Measurements from ENCODE around the gene RASGRP2.

RASGRP2 gene

DNA sequence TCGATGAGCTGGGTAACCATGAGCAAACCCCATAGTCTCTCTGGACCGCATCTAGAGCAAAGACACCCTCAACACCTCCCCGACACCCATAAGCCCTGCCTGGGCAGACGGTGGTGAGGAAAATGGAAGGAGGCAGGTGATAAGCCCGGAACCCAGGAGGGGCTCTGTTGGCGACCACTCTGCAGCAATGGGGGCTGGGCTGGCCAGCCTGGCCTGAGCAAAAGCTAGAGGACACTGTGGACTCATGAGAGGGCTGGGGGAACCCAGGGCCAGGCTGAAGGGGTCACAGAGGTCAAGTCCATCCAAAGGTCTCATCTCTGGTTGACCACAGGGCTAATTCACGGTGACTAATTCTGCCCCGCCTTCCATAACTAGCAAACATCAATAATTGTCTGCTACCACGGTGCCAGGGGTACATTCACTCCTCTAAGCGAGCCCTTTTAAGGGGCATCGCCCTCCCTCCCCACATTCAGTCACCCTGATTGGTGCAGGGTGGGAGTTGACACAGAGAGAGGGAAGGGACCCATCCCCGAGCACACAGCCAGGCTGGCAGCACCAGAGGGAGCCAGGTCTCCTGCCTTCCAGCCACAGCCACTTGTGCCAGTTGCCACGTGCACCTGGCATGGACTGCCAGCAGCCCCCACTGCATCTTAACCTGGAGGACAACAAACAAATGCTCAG is 11.9 kb upstream of the RASGRP2 start:
- DNase-seq = no peak

DNA sequence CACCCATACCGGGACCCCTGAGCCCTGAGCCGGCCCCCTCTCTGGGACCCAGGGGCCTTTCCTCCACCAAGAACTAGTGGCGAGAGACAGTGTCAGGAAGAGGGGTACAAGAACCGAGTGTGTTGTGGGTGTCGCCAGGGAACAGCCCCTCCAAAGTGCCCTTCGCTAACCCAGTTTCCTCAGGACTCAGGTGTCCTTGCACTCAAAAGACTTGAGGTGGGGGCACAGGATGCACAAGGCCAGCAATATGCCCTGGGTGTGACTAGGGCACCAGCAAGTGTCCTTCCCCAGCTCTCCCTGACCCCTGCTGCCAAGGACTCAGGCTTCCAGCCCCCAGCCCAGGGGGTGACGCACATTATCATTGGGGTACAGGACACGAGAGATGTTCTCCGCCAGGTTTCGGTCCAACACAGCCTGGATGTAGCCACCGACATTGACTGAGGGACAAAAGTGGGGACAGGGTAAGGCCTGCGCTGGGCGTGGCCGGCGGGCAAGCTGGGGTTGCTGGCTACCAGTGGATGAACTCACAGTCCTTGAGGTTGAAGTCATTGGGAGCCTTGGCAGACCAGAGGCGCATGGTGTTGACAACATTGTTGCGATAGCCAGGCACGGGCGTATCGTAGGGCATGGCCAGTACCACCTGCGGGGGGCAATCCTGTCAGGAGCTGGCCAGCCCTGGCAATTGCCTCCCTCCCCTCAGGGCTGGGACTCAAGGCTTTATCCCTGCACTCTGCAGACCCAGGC is 11.1 kb upstream of the RASGRP2 start:
- no peak for DNase-seq

DNA sequence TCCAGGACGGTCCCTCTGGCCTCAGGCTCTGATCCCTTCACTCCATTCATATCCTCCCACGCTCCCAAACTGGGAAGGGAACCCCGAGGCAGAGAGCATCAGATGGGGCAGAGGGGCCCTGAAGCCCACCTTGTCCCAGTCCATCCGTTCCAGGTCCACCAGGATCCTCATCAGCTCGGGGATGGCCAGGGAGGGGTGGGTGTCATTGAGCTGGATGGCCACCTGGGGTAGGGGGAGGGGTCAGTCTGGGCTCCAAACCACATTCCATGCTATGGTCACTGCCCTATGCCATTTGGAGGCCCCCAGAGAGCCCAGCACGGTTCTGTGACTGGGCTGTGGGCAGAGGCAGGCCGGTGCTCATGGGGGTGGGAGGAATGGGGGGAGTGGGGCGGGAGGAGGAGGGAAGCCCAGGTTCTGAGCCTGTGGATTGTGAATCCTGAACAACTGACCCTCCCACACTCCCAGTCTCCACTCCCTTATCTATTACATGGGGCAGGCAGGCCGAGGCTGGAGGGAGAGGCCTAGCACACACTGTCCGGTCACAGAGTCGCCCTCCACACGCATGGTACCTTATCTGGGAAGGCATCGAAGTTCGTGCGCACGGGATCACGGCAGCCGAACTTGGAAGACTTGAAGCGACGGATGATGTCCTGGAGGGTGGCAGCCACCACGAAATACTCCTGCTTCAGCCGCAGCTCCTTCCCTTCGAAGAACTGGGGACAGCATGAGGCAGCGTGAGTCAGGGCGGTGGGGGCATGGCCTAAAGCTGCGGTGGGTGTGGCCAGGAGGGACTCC is 10.4 kb upstream of the RASGRP2 start:
- no peak for DNase-seq

DNA sequence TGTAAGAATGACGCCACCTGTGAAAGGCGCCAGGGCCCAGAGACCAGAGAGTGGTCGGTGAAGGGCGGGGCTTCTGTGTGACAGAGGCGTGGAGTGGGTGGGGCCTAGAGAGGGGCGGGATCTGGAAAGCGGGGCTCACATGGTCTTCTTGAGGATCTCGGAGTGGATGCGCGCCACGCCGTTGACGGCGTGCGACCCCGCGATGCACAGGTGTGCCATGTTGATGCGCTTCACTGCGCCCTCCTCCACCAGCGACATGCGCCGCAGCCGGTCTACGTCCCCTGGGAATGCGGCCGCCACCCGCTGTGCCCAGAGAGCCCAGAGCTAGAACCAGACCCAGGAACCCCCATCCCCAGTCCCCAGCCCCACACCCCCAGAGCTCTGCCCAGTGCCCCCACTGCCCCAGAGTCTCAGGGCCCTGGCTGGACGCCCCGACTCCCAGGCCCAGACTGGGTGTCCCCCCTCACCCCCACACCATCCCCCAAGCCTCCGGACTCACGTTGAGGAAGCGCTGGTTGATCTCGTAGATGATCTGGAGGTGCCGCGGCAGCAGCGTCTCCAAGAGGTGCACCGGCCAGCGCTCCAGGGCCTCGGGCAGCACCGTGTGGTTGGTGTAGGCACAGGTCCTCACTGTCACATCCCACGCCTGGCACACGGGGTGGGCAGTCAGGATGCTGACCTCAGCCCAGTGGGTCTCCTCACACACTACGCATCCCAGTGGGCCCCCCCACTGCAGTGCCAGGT is 9.6 kb upstream of the RASGRP2 start:
- no peak for DNase-seq

DNA sequence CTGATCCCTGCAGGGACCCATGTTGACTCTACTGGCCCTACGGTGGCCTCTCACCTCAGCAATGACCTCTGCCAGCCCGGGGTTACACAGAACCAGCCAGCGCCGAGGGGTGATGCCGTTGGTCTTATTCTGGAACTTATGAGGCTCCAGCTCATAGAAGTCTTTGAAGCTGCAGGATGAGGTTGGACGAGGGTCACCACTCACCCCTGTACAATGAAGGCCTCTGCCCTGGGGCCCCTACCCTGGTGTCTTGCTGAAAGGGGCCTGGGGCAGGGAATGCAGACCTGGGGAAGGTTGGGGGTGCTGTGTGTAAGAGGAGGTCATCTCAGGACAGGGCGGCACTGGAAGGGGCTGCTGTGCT is 9.1 kb upstream of the RASGRP2 start:
- no peak for DNase-seq

DNA sequence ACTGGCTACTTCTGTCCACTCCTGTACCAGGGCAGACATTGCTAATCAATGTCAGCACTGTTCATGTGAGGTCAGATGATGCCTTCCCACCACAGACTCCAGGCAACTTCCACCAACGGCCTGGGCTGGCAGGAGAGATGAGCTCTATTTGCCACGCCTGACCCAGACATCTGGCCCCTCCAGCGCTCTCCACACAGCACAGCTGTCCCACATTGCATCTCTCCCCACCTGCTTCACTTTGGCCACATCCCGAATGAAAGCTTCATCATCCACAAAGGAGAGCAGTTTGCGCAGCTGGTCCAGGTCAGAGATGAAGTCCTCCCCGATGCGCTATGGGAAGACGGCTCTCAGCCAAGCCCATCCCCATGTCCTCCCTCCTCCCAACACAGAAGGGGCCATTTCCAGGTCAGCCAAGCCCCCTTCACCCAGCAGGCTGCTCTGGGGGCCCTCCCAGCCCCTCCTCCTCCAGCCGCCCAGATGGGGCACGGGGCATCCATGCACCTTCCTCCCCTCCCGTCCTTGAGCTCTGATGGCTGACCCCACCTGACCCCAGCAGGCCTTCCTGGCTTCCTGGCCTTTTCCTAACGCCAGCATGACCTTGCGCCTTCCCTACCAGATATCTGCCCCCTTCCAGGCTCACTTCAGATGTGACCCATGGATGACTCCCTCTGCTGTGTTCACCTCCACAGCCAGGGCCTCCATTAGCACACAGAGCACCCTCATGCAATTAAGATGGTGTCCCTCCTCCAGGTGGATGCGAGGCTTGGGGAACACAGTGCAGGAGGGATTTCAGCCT is 8.4 kb upstream of the RASGRP2 start:
- no peak for DNase-seq

DNA sequence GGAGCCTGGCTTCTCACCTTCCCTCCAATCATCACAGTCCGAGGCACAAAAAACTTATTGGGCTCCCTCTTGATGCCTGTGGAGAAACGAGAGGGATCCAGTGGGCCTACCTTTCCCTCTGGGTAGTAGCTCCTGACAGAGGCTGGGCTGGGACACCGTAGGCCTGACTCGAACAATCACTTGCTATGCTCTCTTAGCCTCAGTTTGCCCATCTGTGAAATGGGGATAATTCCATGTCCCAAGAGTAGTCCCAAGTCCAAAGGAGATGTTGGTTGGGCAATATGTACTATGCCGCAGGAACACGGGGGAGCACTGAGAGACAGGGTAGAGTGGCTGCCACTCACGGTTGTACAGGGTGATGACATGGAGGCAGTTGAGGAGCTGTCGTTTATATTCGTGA is 7.6 kb upstream of the RASGRP2 start:
- no peak for DNase-seq

DNA sequence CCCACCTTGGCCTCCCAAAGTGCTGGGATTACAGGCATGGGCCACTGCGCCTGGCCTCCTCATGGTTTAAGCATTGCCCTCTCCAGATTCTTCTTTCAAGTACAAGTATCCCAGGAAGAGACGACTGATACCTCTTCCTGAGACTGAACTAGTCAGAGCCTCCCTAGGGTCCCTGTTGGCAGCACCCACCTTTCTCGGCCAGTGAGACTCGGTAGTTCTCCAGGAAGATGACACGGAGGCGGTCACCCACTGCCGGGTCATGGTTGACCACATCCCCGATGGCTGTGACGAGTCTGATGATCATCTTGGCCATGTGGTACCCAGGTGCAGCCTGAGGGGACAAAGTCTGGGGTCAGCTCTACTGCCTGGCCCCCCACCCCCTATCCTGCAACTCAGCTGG is 7.2 kb upstream of the RASGRP2 start:
- DNase-seq = no peak

DNA sequence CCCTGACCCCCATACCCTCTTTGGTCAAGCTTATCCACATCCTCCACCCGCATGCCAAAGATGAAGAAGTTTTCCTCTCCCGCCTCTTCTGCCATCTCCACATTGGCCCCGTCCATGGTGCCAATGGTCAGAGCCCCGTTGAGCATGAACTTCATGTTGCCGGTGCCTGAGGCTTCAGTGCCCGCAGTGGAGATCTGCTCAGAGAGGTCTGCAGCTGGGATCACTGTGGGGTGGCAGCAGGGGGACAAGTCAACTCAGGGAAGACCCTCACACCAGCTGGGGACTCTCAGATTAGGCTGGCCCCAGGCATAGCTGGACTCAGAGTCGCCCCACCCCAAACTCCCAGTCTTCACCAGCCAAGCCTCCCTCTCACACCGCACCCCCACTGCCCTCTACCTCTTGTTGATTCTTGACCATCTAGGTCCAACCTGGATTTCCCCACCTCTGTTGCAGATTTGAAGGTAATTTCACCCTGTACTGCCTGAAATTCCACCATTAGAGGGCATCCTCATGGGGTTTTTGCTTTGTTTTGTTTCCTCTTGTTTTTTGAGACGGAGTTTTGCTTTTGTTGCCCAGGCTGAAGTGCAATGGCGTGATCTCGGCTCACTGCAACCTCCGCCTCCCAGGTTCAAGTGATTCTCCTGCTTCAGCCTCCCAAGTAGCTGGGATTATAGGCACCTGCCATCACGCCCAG is 6.6 kb upstream of the RASGRP2 start:
- DNase-seq = no peak

DNA sequence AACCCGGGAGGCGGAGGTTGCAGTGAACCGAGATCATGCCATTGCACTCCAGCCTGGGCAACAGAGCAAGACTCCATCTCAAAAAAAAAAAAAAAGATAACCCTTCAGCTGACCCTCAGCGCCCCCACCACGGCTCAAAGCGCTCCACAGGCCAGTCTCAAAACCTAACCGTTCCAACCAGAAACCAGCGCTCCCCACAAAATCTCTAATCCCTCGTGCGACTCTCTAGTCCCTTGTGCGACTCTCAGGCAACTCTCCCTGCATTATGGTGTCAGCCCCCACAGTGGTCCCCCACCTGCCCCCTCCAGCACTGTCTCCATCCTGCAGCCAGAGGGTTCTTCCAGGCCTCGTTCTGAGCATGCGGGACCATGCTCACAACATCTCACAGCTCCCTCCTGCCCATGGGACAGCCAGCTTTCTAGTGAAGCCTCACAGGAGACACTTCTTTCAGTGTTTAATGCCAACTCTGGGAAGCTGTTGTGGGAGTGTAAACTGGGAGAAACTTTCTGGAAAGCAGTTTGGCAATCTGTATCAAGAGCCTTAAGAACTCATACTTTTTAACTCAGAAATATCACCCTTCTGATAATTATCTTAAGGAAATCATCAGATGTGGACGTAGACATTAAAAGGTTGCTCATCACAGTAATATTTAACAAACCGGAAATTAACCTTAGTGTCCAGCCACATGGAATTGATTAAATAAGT is 4.2 kb upstream of the RASGRP2 start:
- no peak for DNase-seq

DNA sequence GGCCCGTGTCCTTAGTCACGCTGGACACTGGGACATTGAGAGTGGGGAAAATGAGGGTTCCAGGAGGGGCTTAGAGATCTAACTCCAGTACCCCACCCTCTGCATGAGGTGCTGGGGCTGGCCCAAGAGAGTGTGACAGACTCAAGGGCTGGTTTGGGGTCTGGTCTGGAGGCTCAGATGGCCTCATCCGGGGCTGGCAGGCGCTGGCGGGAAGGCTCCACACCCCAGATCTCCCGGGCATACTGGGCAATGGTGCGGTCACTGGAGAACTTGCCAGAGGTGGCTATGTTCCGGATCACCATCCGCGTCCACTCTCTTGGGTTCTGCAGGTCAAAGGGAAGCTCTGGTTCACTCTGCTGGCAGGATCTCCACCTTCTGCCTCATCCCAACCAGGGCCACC is 2.5 kb upstream of the RASGRP2 start:
- no peak for DNase-seq

DNA sequence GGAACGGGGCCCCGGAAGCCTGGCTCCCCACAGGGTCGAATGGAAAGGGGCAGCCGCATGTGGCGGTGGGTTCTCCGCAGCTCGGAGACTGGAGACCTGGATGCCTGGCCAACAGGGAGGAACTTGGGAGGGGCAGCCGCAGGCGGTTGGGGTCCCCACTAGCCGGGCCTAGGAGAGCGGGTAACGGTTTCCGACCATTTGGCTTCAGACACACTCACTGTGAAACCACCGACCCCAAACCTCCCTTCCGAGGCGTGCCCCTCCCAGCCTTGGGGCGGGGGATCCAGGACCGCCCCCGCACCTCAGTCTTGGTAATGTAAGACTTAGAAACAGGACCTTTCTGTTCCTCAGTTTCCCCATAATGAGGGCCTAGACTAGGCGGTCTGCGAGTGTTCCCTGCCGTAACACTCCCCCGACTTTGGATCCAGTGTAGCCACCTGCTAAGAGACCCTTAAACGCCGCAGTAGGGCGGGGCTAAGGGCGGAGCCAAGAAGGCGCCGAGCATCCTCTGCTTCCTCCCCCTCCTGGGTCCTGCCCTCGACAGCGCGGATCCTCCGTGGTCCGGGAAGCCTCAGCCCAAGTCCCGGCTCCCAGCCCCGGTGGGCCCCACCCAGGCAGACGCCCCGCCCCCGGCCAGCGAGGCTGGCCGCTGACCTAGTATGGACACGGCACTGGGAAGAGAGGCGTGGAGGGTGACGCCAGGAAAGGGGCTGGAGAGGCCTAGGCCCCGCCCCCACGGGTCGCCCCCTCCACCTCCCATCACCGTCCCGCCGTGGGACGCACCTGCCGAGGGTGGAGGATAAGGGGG is 1.8 kb upstream of the RASGRP2 start:
- no peak for DNase-seq

DNA sequence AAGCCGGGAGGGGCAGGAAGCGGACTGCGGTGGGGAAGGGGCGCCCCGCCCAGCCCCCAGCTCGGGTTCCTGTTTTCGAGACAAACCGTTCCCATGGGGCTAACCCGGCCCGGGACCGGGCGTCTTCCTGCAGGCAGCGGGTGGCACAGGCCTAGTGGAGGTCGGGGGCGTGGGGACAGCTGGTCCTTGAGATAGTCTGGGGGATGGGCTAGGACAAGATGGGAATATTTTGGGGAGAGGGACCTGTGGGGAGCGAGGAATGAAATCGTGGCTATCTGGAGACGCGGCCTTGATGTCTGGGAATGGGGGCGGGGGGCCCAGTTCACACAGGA is 1.2 kb upstream of the RASGRP2 start:
- DNase-seq = no peak

DNA sequence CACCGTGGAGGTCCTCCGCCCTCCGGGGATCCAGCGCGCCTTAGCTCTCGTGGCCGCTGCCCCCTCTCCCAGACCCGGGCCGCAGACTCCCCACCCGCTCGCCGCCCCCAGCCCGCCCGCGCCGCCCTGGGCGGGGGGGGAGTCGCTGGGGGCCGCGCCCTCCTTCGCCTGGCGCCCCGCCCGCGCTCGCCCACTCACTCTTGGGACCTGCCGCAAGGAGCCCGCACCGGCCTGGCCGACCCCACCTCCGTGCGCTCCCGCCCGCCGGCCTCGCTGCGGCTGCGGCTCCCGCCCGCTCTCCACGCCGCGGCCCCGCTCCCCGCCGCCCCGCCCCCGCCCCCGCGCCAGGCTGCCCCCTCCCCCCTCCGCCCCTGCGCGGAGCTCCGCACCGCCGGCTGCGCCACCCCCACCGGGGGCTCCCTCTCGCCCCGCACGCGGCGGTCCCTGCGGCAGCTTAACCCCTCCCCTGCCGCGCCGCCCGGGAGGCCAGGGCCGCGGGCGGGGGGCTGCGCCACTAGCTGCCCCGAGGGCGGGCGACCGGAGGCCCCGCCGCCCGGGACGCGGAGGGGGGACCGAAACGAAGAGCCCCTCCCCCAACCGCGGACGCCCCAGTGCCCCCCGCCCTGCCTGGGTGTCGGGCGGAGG is 724 bp upstream of the RASGRP2 start:
- DNase-seq = no peak

DNA sequence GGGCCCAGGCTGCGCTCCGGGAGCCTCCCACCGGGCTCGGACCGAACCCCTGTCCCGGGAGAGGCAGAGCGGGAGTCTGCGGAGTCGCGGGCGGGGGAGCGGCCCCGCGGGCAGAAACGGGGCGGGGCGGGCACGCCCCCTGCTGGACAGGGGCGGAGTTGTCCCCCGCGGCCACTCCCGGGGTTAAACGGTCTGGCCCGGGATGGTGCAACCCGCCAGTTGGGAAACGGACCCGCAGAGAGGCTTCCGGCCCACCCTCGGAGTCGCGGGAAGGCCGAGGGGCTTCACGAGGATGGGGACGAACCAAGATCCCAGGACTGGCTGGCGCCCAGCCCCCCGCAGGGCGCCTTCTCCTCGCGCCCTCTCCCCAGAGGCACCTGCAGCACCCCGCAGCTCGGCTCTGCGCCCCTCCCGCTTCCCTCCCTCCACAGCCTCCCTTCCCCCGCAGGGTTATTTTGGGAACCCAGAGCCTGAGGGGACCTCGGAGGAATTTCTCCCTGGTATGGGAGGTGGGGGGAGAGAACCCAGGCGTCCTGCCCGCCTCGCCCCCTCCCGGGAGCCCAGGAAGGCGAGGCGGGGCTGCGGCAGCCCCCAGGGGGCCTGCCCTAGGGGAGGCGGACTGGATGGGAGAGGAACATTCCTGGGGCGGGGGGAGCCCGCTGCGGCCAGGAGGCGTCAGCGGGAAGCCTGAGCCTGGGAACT is 902 bp downstream of the RASGRP2 start:
- no peak for DNase-seq

DNA sequence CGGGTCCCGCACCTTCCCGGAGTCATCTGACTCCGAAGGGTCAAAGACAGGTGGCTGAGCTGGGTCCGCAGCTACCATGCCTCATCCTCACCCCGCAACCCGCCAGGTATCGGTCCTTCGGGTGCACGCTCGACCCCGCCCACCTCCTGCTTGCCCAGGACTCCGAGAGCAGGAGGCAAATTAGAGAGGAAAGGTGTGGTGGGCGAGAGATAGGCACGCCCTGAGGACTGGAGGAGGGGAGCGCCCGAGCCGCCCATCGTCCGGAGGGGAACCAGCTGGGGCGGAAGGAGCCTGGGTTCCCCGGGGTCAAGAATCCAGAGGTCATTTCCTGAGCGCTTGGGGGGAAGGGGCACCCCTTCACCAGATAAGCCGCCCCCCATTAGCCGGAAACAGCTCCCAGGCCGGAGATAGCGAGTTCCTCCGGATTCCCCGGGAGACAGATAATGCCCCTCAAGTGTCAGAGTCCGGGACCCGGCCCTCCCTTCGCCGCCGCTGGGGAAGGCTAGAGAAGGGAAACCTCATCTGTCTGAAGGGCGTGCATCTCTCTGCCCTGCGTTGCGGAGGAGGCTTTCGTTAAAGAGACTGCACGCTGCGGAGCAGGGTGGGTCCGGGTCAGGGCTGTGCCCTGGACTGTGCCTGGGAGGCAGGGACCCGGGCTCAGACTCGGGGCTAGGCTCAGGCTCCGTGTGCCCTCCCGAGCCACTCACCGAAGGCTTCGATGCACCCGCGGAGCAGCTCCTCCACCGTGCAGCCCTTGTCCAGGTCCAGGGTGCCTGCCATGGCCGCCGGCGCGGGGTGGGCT is 1.7 kb downstream of the RASGRP2 start:
- DNase-seq = no peak

DNA sequence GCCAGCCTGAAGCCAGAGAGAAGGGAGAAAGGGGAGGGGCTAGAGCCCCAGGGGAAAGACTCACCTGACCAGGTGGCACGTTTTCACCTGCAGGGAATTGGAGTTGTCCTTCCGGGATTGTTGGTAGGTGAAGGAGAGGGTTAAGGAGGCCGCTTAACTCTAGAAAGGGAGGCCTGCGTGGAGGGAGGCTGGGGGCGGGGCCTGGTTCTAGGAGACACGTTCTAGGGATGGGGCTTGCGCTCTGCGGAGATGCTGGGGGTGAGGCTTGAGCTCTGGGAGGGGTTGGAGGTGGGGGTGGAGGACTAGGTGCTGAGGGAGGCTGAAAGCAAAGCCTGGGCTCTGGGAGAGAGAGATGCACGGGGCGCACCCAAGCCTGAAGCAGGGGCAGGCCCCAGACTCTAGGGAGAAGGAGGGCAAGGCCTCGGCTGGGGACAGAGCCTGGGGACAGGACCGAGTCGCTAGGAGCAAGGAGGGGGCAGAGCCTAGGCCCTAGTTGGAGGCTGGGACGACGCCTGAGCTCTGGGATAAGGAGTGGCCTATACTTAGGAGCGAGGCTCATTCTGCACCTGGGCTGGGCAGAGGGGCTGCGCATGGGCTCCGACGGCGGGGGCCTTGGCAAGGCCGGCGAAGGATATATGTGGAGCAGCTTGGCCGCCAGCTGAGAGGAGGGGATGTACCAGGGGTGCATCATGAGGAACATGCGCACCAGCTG is 2.4 kb downstream of the RASGRP2 start:
- DNase-seq = no peak

DNA sequence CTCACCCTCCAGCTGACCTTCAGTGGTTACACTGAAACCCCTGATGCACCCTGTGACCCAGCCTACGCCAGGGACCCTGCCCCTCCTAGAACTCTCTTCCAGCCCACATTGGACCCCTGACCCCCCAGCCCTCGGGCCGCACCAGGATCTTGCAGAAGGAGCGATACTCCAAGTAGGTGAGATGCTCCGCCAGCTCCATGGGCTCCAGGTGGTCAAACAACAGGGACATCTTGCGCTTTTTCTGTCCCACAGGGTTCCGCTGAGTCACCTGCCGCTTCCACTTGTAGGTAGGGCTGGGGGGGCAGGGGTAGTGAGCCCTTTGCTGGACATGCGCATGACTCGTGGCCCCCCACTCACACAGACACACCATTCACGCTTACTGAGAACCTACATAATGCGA is 4.1 kb downstream of the RASGRP2 start:
- DNase-seq = no peak
